Measurements from ENCODE around the gene KDM7A. TPM values are rescaled to one million over a fixed set of nuclear protein-coding genes. Genes with fewer than 3 reads are reported as not detected.

KDM7A gene
- total RNA-seq, 2 experiments from 2014 or later, result 3.3 TPM

DNA sequence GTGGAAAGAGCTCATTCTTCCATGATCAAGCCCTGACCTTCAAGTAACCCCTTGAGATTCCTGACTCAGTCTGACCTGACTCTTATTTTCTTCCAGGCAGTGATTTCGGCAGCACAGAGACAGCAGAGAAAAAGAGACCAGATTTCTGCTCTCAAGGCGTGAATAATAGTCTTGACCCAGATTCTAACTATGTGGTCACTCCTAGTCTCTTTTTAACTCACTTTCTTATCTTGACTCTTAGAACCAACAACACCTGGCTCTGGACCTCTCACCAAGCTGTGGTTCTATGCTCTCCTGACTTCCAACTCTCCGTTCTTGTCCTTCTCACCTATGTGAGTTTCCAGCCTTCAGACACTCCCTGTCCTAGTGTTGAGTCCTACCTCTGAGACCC lies 36.9 kb upstream of the KDM7A start:
- TF ChIP-seq EZH2phosphoT487 (IDR thresholded peaks at IDR 0.05; ENCODE audit: borderline replicate concordance, low read depth, low read length), result no peak
- TF ChIP-seq, protein P1, sequence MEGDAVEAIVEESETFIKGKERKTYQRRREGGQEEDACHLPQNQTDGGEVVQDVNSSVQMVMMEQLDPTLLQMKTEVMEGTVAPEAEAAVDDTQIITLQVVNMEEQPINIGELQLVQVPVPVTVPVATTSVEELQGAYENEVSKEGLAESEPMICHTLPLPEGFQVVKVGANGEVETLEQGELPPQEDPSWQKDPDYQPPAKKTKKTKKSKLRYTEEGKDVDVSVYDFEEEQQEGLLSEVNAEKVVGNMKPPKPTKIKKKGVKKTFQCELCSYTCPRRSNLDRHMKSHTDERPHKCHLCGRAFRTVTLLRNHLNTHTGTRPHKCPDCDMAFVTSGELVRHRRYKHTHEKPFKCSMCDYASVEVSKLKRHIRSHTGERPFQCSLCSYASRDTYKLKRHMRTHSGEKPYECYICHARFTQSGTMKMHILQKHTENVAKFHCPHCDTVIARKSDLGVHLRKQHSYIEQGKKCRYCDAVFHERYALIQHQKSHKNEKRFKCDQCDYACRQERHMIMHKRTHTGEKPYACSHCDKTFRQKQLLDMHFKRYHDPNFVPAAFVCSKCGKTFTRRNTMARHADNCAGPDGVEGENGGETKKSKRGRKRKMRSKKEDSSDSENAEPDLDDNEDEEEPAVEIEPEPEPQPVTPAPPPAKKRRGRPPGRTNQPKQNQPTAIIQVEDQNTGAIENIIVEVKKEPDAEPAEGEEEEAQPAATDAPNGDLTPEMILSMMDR (conservative IDR thresholded peaks at IDR 0.05; ENCODE audit: low read length), result no peak
- H3K79me2 ChIP-seq (ENCODE audit: insufficient read depth, low read depth, low read length), result no peaks in the 10 kb centered on the region
- BruUV-seq (replicated peaks), result no TSS peak
- H3K9me3 ChIP-seq (ENCODE audit: low read length), result no peaks in the 10 kb centered on the region
- H3K4me2 ChIP-seq (ENCODE audit: low read length), result no peak overlapping the region
- no peak for DNase-seq (ENCODE audit: low spot score)
- CTCF ChIA-PET (ENCODE audit: unreplicated experiment), result no interaction called here
- H3K36me3 ChIP-seq (ENCODE audit: insufficient read depth, low read length), result no peaks in the 10 kb centered on the region
- no peak overlapping the region for H2AFZ ChIP-seq (ENCODE audit: low read length)
- POLR2A ChIA-PET, result interaction anchor here (1.0 kb wide), 1 partner anchor 14 kb away, joined by 3 read pairs; no protein-coding TSS in a partner anchor
- H4K20me1 ChIP-seq (ENCODE audit: insufficient read depth, low read length), result no peaks in the 10 kb centered on the region
- H3K27ac ChIP-seq (ENCODE audit: low read depth, low read length, poor library complexity, severe bottlenecking), result no peak overlapping the region
- intact Hi-C loops (cut with micrococcal nuclease; ENCODE audit: unreplicated experiment), result no loop called here
- H3K9me2 ChIP-seq (ENCODE audit: insufficient read depth, low read length), result no peaks in the 10 kb centered on the region
- H3K4me1 ChIP-seq (ENCODE audit: insufficient read depth, low read length, poor library complexity, severe bottlenecking), result peaks cover 30% of the 10 kb centered on the region
- no peak overlapping the region for H3K4me3 ChIP-seq (ENCODE audit: low read depth, low read length, poor library complexity, severe bottlenecking)

DNA sequence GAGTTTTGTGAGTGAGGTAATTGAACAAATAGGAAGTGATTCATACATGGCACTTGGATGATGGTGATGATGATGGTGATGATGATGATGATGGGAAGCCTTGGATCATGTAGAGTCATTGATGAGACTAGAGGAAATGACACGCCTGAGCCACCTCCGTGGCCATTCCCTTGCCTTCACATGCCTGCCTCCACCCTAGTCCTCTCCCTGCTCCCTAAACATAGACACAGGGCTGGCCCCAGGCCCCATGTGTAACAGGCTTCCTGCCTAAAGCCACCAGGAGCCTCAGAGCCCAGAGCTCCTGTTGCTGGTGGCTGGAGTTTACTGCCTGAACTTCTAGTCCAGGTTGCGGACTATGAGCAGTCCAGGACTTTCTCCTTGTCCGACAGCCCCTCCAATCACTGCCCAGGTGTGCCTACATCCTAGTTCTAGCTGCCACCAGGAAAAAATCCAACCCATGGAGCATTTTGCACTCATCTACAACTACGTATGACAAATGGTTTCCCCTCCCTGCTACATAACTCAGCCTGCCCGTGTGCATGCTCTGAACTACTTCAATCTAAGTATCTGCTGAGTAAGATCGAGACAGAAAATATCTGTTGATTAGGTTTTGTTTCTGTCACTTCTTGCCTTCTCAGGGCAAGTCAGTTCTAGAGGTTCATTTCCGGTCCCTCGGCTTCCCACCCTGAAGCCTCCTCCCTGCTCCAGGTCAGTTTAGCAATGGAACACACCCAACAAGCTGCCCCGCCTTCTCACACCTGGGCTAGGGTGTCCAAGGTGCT lies 35.5 kb upstream of the KDM7A start:
- TF ChIP-seq, protein P1 (conservative IDR thresholded peaks at IDR 0.05; ENCODE audit: low read length), result no peak
- no peak for TF ChIP-seq EZH2phosphoT487 (IDR thresholded peaks at IDR 0.05; ENCODE audit: borderline replicate concordance, low read depth, low read length)
- no peak for DNase-seq (ENCODE audit: low spot score)
- intact Hi-C loops (cut with micrococcal nuclease; ENCODE audit: unreplicated experiment), result no loop called here
- ChIA-PET POLR2A (interaction anchor here (0.6 to 1.4 kb wide), 2 partner anchors 13 to 177 kb away, joined by 3 to 6 read pairs; no protein-coding TSS in a partner anchor), CTCF (ENCODE audit: unreplicated experiment) (no interaction called here)
- Histone ChIP-seq H3K4me1 (ENCODE audit: insufficient read depth, low read length, poor library complexity, severe bottlenecking) (peaks cover 30% of the 10 kb centered on the region), H2AFZ (ENCODE audit: low read length) (no peak overlapping the region), H3K9me2 (ENCODE audit: insufficient read depth, low read length) (no peaks in the 10 kb centered on the region), H3K79me2 (ENCODE audit: insufficient read depth, low read depth, low read length) (no peaks in the 10 kb centered on the region), H3K27ac (ENCODE audit: low read depth, low read length, poor library complexity, severe bottlenecking) (no peak overlapping the region), H3K4me2 (ENCODE audit: low read length) (no peak overlapping the region), H3K9me3 (ENCODE audit: low read length) (no peaks in the 10 kb centered on the region), H3K36me3 (ENCODE audit: insufficient read depth, low read length) (no peaks in the 10 kb centered on the region), H3K4me3 (ENCODE audit: low read depth, low read length, poor library complexity, severe bottlenecking) (no peak overlapping the region), H4K20me1 (ENCODE audit: insufficient read depth, low read length) (no peaks in the 10 kb centered on the region)
- no TSS peak for BruUV-seq (replicated peaks)

DNA sequence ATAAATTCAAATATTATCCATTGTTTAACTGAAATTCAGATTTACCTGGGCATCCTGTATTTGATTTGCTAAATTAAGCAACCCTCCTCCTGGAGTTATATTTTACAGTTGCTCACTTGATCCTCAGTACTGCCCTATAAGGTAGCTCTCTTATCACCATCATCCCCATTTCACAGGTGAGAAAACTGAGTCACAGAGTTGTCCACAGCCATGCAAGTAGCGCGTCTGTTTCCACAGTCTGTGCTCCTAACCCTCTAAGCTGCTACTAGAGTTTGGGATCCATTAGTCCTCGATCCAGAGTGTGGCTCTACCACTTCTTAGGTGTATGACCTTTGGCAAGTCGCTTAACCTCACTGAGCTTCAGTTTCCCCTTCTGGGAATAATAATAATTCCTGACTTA lies 34.9 kb upstream of the KDM7A start:
- no peak overlapping the region for H3K27ac ChIP-seq (ENCODE audit: low read depth, low read length, poor library complexity, severe bottlenecking)
- CTCF ChIA-PET (ENCODE audit: unreplicated experiment), result no interaction called here
- H3K4me2 ChIP-seq (ENCODE audit: low read length), result no peak overlapping the region

More for the DNA sequence above, 34.9 kb upstream of the KDM7A start:
- no peak overlapping the region for H2AFZ ChIP-seq (ENCODE audit: low read length)
- H3K4me1 ChIP-seq (ENCODE audit: insufficient read depth, low read length, poor library complexity, severe bottlenecking), result peaks cover 30% of the 10 kb centered on the region
- no peak for DNase-seq (ENCODE audit: low spot score)
- H3K79me2 ChIP-seq (ENCODE audit: insufficient read depth, low read depth, low read length), result no peaks in the 10 kb centered on the region
- no TSS peak for BruUV-seq (replicated peaks)
- no peaks in the 10 kb centered on the region for H4K20me1 ChIP-seq (ENCODE audit: insufficient read depth, low read length)
- intact Hi-C loops (cut with micrococcal nuclease; ENCODE audit: unreplicated experiment), result no loop called here
- H3K4me3 ChIP-seq (ENCODE audit: low read depth, low read length, poor library complexity, severe bottlenecking), result no peak overlapping the region
- H3K9me3 ChIP-seq (ENCODE audit: low read length), result no peaks in the 10 kb centered on the region
- no peaks in the 10 kb centered on the region for H3K36me3 ChIP-seq (ENCODE audit: insufficient read depth, low read length)
- no peaks in the 10 kb centered on the region for H3K9me2 ChIP-seq (ENCODE audit: insufficient read depth, low read length)
- POLR2A ChIA-PET, result interaction anchor here (0.6 to 1.4 kb wide), 2 partner anchors 14 to 176 kb away, joined by 3 to 6 read pairs; no protein-coding TSS in a partner anchor
- TF ChIP-seq, protein P1 (conservative IDR thresholded peaks at IDR 0.05; ENCODE audit: low read length), result no peak
- no peak for TF ChIP-seq EZH2phosphoT487 (IDR thresholded peaks at IDR 0.05; ENCODE audit: borderline replicate concordance, low read depth, low read length)

Data from OCI-LY7 (cell line).